ENCODE data around the gene TNNC1. TPM values are rescaled to one million over a fixed set of nuclear protein-coding genes. Genes with fewer than 3 reads are reported as not detected.

TNNC1 gene
- total RNA-seq, 1 donor from 2014 or later, result 0.67 TPM

GRCh38 chr3:52484680-52485461, 31.0 kb upstream of the TNNC1 start:
- Mint-ChIP-seq H3K27me3 (ENCODE audit: unreplicated experiment) (peaks cover 20% of the 10 kb centered on the region), H3K4me1 (ENCODE audit: unreplicated experiment) (peaks cover 37% of the 10 kb centered on the region), H3K9me3 (ENCODE audit: unreplicated experiment) (no peaks in the 10 kb centered on the region), H3K4me3 (ENCODE audit: unreplicated experiment) (no peak overlapping the region), H3K27ac (ENCODE audit: unreplicated experiment) (peak overlapping the region; percentile 48), H3K36me3 (ENCODE audit: low read depth, unreplicated experiment) (peaks cover 53% of the 10 kb centered on the region)
- TF ChIP-seq CTCF (IDR thresholded peaks at IDR 0.05; ENCODE audit: unreplicated experiment), result no peak
- no peak for DNase-seq (ENCODE audit: low spot score)

GRCh38 chr3:52483577-52484381, 29.9 kb upstream of the TNNC1 start:
- H3K9me3 Mint-ChIP-seq (ENCODE audit: unreplicated experiment), result no peaks in the 10 kb centered on the region
- no peak for TF ChIP-seq CTCF (IDR thresholded peaks at IDR 0.05; ENCODE audit: unreplicated experiment)
- H3K27ac Mint-ChIP-seq (ENCODE audit: unreplicated experiment), result peak overlapping the region; percentile 31
- DNase-seq (ENCODE audit: low spot score), result no peak
- peaks cover 33% of the 10 kb centered on the region for H3K4me1 Mint-ChIP-seq (ENCODE audit: unreplicated experiment)
- H3K4me3 Mint-ChIP-seq (ENCODE audit: unreplicated experiment), result peak overlapping the region; percentile 17
- H3K27me3 Mint-ChIP-seq (ENCODE audit: unreplicated experiment), result peaks cover 21% of the 10 kb centered on the region
- H3K36me3 Mint-ChIP-seq (ENCODE audit: low read depth, unreplicated experiment), result peaks cover 62% of the 10 kb centered on the region

- Mint-ChIP-seq H3K27me3 (ENCODE audit: unreplicated experiment) (peaks cover 19% of the 10 kb centered on the region), H3K27ac (ENCODE audit: unreplicated experiment) (peak overlapping the region; percentile 30), H3K9me3 (ENCODE audit: unreplicated experiment) (no peaks in the 10 kb centered on the region), H3K36me3 (ENCODE audit: low read depth, unreplicated experiment) (peaks cover 64% of the 10 kb centered on the region), H3K4me3 (ENCODE audit: unreplicated experiment) (no peak overlapping the region), H3K4me1 (ENCODE audit: unreplicated experiment) (peaks cover 33% of the 10 kb centered on the region)
- TF ChIP-seq CTCF (IDR thresholded peaks at IDR 0.05; ENCODE audit: unreplicated experiment), result no peak
- DNase-seq (ENCODE audit: low spot score), result no peak
These were observed 29.2 kb upstream of the TNNC1 start for GRCh38 chr3:52483081-52483480.

- H3K36me3 Mint-ChIP-seq (ENCODE audit: low read depth, unreplicated experiment), result peaks cover 65% of the 10 kb centered on the region
These were observed 28.1 kb upstream of the TNNC1 start for GRCh38 chr3:52481819-52482521.

More at GRCh38 chr3:52481819-52482521, 28.1 kb upstream of the TNNC1 start:
- no peaks in the 10 kb centered on the region for H3K9me3 Mint-ChIP-seq (ENCODE audit: unreplicated experiment)
- peak; percentile 80 for DNase-seq (ENCODE audit: low spot score)
- no peak overlapping the region for H3K4me3 Mint-ChIP-seq (ENCODE audit: unreplicated experiment)
- H3K27me3 Mint-ChIP-seq (ENCODE audit: unreplicated experiment), result peaks cover 15% of the 10 kb centered on the region
- peak overlapping the region; percentile 74 for H3K27ac Mint-ChIP-seq (ENCODE audit: unreplicated experiment)
- TF ChIP-seq CTCF (IDR thresholded peaks at IDR 0.05; ENCODE audit: unreplicated experiment), result peak; percentile 88
- peaks cover 29% of the 10 kb centered on the region for H3K4me1 Mint-ChIP-seq (ENCODE audit: unreplicated experiment)
